HG03521 (cell line): ENCODE results near the gene GSTM1.
"Not testable (repeated sequence)": the region's sequence is repeated elsewhere in the genome, so short reads cannot be mapped to it uniquely, and the experiment has no call there.

Experiments
- ATAC-seq: cut with Tn5 transposase; IDR thresholded peaks from one replicate; pipeline ENCODE4 v1.9.1; 2021; ENCODE audit warnings: mild to moderate bottlenecking, moderate library complexity; ENCODE audit not compliant: unreplicated experiment

The GSTM1 gene

GRCh38 chr1:109697066-109697465 lies 9.4 kb downstream of the GSTM1 start:
- ATAC-seq: no peak

GRCh38 chr1:109697861-109698260 lies 10.2 kb downstream of the GSTM1 start:
- not testable (repeated sequence) for ATAC-seq

DNA sequence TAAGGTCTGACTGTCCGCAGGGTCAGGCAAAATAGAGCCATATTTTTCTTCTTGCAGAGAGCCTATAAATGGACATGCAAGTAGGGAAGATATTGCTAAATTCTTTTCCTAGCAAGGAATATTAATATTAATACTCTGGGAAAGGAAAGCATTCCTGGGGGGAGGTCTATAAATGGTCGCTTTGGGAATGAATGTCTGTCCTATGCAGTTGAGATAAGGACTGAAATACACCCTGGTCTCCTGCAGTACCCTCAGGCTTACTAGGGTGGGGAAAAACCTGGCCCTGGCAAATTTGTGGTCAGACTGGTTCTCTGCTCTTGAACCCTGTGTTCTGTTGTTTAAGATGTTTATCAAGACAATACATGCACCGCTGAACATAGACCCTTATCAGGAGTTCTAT lies 15.3 kb downstream of the GSTM1 start:
- ATAC-seq: not testable (repeated sequence)

DNA sequence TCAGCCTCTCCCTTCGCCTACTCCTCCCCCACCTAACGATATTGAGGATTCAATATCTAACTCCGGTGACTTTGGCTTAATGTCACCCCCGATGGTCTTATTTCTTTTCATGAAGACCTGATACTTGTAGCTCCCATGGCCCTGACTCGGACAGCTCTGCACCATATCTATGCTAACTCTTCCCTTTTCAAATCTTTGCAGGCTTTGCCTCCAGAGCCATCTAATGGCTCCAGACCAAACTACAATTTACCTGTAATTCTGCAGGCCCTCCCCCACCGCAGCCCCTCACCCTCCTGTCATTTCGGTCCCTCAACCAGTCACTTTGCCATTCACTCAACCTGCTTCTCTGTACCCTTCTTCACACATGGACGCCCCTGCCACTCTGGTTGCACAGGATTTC lies 16.6 kb downstream of the GSTM1 start:
- no peak for ATAC-seq

- no peak for ATAC-seq
These were observed 17.8 kb downstream of the GSTM1 start for GRCh38 chr1:109705411-109705810.

GRCh38 chr1:109708949-109709348 lies 21.3 kb downstream of the GSTM1 start:
- not testable (repeated sequence) for ATAC-seq

DNA sequence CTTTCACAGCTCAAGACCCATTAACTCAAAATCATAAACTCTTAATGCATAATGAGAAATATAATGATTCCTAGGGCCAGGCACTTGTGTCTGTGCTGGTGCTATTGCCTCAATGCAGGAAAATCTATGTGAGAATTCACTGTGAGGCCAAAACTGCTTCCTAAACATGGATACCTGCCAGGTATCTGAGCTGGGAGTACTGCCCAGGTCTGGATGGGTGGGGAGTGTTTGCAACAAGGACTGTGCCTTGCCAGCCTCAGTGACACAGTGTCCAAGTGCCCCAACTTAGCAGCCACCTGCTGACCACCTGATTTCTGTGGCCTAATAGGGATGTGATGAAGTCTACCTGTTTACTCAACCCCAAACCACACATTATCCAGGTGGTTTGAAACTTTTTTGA lies 22.2 kb downstream of the GSTM1 start:
- ATAC-seq: not testable (repeated sequence)

GRCh38 chr1:109711593-109712320 lies 24.1 kb downstream of the GSTM1 start, which contains the start of gene GSTM5:
GSTM5 (plus strand) TSS chr1:109712251; CDS start chr1:109712313, 62 bp downstream.
- ATAC-seq: not testable (repeated sequence)

- ATAC-seq: no peak
These were observed 24.8 kb downstream of the GSTM1 start for GRCh38 chr1:109712321-109712864.

- ATAC-seq: no peak
These were observed 26.0 kb downstream of the GSTM1 start for GRCh38 chr1:109713636-109714035.

DNA sequence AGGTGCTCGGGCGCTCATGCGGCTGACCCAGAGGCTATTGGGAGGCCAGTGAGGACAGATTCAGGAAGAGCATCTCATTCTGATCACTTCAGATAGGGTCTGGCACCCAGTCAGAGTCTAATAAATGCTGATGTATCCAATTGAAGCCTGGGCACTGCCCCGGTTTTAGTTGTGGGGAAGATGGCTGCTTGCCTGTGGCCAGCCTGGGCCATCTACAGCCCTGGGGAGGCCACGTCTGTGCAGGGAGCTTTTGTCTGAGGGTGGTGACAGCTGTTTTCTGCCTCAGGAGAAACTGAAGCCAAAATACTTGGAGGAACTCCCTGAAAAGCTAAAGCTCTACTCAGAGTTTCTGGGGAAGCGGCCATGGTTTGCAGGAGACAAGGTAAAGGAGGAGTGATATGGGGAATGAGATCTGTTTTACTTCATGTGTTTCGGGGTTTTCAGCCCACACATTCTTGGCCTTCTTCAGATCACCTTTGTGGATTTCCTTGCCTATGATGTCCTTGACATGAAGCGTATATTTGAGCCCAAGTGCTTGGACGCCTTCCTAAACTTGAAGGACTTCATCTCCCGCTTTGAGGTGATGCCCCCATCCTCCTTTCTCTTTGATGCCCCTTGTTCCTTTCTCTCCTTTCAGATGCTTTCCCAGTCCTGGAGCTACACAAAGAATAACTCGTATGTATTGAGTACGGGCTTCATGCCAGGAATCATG lies 27.2 kb downstream of the GSTM1 start:
- ATAC-seq: no peak

- ATAC-seq: no peak
These were observed 28.5 kb downstream of the GSTM1 start for GRCh38 chr1:109716121-109716520.

DNA sequence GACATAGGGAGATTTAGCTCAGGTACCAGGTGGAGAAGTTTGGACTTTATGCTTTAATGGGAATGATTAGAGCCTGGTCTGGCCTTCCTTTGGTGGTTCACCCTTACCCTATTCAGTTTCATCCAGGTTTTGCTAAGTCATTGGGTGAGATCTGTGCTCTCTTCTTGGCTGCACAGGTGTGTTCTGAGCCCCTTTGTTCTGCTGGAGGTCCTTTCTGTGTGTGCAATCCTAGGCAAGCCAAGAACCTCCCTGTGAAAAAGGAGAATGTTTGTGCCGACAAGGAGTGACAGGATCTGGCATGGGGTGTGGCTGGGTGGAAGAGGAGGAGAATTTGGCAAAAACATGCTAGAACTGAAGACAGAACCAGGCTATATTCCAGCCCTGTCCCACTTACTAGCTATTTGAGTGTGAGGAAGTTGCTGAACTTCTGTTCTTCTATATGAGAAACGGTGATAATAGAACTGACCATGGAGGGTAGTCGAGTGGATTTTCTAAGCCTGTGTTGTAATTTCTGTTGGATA lies 29.0 kb downstream of the GSTM1 start:
- no peak for ATAC-seq

DNA sequence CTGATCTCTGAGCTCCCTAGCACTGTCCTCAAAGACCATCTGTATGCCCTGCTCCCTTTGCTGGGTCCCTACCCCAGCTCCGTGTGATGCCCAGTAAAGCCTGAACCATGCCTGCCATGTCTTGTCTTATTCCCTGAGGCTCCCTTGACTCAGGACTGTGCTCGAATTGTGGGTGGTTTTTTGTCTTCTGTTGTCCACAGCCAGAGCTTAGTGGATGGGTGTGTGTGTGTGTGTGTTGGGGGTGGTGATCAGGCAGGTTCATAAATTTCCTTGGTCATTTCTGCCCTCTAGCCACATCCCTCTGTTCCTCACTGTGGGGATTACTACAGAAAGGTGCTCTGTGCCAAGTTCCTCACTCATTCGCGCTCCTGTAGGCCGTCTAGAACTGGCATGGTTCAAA lies 30.1 kb downstream of the GSTM1 start:
- no peak for ATAC-seq

DNA sequence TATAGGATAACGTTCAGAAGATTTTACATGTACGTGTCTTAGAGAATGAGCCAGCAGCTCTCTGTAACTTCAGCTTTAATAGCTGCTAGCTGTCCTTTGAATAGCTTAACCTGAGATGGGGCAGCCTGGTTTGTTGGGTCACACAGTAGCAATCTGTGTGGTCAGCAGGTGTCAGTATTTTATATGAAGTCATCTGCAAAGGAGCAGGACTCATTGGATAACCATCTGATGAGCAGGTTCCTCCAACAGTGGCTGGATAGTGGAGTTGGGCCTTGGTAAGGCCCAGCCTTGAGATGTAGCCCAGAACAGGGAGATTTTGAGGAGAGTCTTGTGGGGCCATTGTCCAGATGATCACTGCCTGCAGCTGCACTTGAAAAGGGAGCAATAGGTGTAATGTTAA lies 30.9 kb downstream of the GSTM1 start:
- no peak for ATAC-seq

GRCh38 chr1:109719337-109719837 lies 31.8 kb downstream of the GSTM1 start:
- ATAC-seq: no peak

DNA sequence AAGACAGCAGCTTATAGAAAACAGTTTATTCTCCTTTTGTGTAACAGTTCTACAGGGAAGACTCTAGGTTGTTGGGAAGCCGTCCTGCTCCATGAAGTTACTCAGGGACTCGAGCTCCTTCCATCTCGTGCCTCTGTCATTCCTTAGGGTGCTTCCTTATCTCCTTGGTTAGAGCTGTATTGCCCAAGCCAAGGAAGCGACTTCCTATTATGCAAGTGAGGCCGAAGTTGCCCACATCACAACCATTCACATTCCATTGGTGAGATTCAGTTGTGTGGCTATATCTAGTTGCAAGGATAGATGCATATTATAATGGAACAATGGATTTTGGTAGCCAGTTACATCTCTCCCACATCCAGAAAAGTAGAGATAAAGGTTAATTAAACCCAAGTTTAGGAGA lies 33.4 kb downstream of the GSTM1 start:
- no peak for ATAC-seq

- no peak for ATAC-seq
These were observed 34.4 kb downstream of the GSTM1 start for GRCh38 chr1:109721971-109722370.

DNA sequence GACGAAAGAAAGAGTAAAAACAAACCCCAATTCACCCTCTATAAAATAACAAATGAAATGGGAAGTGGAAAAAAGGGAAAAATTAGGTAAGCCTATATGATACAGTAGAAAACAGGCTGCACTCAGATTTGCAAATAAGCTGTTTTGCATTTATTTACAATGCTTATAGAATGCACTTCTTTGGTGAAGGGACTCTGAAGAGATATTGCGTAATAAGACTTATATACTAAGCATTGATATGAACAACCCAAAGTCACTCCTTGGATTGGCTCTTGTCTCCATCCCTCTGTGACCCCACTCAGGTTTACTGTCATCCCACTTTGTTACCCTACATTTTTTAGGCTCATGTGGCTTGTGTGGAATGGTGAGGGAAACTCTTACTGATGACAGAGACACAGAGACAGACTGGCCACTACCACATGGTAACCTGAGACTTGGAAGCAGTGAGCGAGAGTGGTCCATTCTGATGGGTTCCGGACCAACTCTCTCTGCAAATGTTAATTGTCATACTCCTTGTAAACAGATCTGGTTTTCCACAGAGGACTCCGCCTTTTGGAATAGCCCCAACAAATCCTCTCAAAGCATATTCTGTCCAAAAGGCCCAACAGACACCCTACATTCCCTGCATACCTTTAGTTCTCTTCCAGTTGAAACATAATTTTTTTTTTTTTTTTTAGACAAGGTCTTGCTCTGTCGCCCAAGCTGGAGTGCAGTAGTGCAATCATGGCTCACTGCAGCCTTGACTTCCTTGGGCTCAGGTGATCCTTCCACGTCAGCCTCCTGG lies 35.5 kb downstream of the GSTM1 start:
- ATAC-seq: no peak

- no peak for ATAC-seq
These were observed 37.3 kb downstream of the GSTM1 start for GRCh38 chr1:109724933-109725332.

GRCh38 chr1:109725510-109725909 lies 37.9 kb downstream of the GSTM1 start:
- no peak for ATAC-seq
